Stimulated activated CD4-positive, alpha-beta T cell treated with anti-CD3 and anti-CD28 coated beads, Interleukin-12 subunit alpha, Interleukin-12 subunit beta, amount 100 ng/mL, for 24 hours (primary cell): Measurements from ENCODE around the gene CNPPD1.
"Not testable (repeated sequence)": the region's sequence is repeated elsewhere in the genome, so short reads cannot be mapped to it uniquely, and the experiment has no call there.

Experiments used
- DNase-seq, 2 experiments: peaks; one replicate each; pipeline ENCODE4 v3.0.0-alpha.2; 2020; ENCODE audit warnings: low read depth in 2 of 2

Gene CNPPD1

DNA sequence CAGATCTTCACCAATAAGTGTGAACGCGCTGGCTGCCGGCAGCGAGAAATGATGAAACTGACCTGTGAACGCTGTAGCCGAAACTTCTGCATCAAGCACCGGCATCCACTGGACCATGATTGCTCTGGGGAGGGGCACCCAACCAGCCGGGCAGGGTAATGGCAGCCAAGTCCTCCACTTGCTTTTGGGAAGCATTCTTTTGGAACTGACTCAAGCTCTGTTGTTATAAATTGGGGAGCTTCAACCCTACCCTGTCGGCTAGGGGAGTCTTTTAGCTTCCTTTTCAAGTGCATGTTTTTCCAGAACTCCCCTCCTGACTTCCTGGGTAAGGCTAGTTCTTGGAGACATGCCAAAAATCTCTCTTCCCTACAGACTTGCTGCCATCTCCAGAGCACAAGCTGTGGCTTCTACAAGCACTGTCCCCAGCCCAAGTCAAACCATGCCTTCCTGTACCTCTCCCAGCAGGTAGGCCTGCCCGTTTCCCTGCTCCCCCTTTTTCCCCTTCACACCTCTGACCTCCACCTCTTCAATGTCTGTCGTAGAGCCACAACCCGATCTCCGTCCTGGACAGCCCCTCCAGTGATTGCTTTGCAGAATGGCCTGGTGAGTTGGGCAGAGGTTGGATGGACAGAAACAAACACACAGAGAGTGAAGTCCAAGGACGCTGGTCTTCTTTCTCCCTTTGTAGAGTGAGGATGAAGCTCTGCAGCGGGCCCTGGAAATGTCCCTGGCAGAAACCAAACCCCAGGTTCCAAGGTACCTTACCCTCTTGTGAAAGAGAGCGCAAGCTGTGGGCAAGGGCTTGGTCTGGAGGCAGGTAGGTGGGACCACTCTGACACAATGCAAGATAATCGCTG is 31.4 kb upstream of the CNPPD1 start:
- no peak for DNase-seq

DNA sequence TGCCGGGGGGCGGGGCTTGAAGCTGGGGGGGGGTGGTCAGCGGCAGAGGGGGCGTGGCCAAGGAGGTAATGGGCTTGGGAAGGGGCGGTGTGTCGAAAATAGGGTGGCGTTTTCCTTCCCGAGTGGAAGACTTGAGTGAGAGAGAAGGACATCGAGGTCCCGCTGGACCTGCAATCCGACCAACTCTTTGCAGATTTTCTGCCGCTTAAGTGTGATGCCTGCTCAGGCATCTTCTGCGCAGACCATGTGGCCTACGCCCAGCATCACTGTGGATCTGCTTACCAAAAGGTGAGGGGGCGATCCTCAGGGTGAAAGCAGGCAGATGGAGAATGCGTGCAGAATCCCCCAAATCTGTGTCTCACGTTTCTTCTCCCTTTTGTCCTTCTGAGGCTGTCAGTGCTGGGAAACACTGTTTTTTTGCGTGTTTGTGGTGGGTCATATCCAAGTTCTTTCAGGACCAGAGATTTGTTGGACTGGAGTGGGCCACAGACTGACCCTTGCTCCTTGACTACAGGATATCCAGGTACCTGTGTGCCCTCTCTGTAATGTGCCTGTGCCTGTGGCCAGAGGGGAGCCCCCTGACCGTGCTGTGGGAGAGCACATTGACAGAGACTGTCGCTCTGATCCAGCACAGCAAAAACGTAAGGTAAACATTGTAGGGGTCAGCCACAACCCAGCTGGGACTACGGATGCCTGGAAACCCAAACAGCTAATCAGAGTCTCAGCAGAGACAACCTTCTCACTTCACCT is 30.6 kb upstream of the CNPPD1 start:
- DNase-seq = no peak

GRCh38 chr2:219206328-219207133 is 29.8 kb upstream of the CNPPD1 start, which contains the start of gene ZFAND2B:
Gene ZFAND2B (plus strand): TSS chr2:219206782. CDS start chr2:219206988, 206 bp downstream.
- DNase-seq = peak; percentile 89

DNA sequence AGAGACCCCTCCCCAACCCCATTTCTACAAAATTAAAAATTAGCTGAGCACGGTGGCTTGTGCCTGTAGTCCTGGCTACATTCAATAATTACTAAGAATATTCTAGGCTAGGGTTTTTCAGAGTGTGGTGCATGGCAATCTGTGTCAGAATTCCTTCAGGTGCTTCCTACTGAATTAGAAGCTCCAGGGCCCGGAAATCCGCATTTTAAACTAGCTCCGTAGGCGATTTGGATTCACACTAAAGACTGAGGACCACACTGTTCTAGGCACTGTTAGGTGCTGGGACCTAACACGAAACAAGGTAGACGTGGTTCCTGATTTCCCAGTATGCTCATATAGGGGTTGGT is 29.2 kb upstream of the CNPPD1 start:
- DNase-seq = no peak

DNA sequence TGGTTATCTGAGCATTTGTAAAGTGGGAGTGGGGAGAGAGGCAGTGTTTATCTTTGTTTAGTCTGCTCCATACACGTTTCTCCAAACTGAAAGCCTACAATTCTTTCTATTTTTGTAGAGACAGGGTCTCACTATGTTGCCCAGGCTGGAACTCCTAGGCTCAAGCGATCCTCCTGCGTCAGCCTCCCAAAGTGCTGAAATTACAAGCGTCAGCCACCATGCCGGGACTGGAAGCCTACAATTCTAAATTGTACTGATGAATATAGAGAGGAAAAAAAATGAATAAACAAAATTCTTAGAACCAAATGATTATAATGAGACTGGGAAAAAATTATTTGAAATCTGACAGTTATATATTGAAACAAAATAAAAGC is 28.4 kb upstream of the CNPPD1 start:
- no peak for DNase-seq

GRCh38 chr2:219204425-219205164 is 27.9 kb upstream of the CNPPD1 start:
- no peak for DNase-seq

GRCh38 chr2:219201331-219201730 is 24.6 kb upstream of the CNPPD1 start:
- DNase-seq = not testable (repeated sequence)

GRCh38 chr2:219200502-219201326 is 24.0 kb upstream of the CNPPD1 start:
- DNase-seq = not testable (repeated sequence)

GRCh38 chr2:219199470-219200211 is 22.9 kb upstream of the CNPPD1 start:
- DNase-seq = no peak

GRCh38 chr2:219198974-219199373 is 22.2 kb upstream of the CNPPD1 start:
- no peak for DNase-seq

- DNase-seq = no peak
These were observed 20.7 kb upstream of the CNPPD1 start for GRCh38 chr2:219197388-219197787.

DNA sequence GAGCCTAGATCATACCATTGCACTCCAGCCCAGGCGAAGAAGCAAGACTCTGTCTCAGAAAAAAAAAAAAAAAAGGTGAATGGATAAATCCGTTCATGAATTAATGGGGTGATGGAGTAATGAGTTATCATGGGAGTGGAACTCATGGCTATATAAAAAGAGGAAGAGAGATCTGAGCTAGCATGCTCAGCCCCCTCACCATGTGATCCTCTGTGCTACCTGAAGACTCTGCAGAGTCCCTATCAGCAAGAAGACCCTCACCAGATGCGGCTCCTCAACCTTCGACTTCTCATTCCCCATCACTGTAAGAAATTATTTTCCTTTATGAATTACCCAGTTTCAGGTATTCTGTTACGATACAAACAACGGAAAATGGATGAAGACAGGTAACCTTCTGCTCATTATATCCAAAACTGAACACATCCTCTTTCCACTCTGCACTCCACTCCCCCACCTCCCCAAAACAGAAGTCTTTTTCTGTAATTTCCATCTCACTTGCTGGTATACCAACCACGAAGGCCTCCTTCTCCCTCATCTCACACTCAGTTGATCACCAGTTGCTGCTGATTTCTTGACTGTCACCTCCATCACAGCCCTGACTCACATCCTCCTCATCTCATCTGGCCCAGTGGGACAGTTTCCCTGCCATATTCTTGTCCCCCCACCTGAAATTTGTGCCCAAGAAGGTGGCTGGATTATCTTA is 10.2 kb upstream of the CNPPD1 start:
- no peak for DNase-seq

DNA sequence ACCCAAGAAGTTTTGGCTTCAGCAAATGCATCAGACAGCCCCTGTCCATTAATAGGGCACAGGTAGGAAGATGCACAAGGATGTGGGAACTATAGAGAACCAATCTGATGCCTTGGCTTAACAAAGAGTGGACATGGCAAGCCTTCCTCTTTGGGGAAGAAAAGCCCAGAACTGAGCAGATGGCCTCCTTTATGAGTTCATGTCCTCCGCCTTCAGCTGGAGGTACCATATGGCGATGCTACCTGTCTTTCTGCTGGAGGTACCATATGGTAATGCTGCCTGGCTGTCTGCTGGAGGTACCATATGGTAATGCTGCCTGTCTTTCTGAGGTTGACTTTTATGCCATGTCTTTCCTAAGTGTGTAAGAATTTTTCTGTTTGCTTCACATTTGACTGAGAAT is 7.4 kb upstream of the CNPPD1 start:
- no peak for DNase-seq

DNA sequence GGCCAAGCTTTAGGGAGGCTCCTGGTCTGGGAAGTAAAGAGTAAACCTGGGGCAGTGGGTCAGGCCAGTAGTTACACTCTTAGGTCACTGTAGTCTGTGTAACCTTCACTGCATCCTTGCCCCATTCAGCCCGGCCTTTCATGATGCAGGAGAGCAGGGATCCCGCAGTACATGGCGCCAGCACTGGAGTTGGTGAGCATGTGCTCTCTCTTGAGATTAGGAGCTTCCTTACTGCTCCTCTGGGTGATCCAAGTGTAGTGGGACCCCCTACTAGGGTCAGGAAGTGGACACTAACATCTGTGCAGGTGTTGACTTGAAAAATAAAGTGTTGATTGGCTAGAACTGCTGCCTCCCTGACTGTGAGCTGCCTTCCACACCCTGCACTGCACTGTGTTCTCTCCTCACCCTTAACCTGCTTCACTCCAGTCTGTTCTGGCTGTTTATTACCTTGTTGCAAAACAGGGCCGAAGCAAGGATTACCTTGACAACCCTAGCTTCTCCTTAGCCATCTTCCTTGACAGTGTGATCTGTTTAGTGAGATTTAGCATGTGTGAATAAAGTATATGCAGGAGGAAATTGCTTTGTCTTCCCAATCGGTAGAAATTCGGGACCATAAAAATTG is 6.5 kb upstream of the CNPPD1 start:
- no peak for DNase-seq

- DNase-seq = no peak
These were observed 5.8 kb upstream of the CNPPD1 start for GRCh38 chr2:219182331-219183150.

DNA sequence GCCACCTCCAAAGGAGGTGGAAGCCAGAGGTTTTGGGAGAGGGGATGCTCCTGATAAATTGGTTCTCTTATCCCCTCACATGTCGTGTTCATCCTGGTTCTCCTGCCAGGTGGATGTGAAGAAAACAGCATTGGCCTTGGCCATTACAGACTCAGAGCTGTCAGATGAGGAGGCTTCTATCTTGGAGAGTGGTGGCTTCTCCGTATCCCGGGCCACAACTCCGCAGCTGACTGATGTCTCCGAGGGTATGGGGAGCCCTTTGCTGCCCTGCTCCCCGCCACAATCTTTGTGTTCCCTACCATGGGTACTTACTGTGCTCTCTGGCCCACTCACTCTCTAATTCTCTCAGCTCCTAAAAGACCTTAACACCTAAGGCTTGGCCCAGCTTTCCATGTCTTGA is 4.8 kb upstream of the CNPPD1 start:
- DNase-seq = no peak

DNA sequence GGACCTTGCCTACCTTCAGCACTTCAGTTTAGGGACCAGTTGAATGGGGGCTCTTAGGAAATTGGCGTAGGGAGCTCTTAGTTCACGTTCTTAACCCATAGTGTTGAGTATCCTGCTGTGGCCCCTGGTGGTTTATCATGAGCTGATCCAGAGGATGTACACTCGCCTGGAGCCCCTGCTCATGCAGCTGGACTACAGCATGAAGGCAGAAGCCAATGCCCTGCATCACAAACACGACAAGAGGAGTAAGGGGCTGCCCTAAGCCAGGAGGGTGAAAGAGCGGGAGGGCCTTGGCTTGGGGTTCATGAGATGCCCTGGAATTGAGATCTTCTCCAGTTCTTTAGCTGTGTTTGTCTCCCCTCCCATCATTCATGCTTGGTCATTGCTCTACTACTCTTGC is 4.2 kb upstream of the CNPPD1 start:
- no peak for DNase-seq
